Suprapubic skin (tissue), 4 donors: Measurements from ENCODE around the gene ATP1A3.

Experiments
- EP300 ChIP-seq: sonication (generic); formaldehyde crosslinking; IDR thresholded peaks from one replicate; pipeline ENCODE4 v1.6.1; 2017; ENCODE audit warnings: antibody characterized with exemption
- POLR2AphosphoS5 ChIP-seq, 3 donors: sonication (generic); formaldehyde crosslinking; IDR thresholded peaks; one replicate each; pipeline ENCODE4 v1.6.1; 2017; ENCODE audit warnings: antibody characterized with exemption in 3 of 3
- TF ChIP-seq, protein P1 (sequence below), 2 donors: fragments of 200-600 bp in 1 of 2; fragments of 450-650 bp in 1 of 2; sonication (generic) in 1 of 2; IDR thresholded peaks; one replicate each; pipeline ENCODE4 v1.5.1; 2016 to 2019; ENCODE audit warnings: antibody characterized with exemption in 2 of 2, mild to moderate bottlenecking in 1 of 2, moderate library complexity in 1 of 2

DNA sequence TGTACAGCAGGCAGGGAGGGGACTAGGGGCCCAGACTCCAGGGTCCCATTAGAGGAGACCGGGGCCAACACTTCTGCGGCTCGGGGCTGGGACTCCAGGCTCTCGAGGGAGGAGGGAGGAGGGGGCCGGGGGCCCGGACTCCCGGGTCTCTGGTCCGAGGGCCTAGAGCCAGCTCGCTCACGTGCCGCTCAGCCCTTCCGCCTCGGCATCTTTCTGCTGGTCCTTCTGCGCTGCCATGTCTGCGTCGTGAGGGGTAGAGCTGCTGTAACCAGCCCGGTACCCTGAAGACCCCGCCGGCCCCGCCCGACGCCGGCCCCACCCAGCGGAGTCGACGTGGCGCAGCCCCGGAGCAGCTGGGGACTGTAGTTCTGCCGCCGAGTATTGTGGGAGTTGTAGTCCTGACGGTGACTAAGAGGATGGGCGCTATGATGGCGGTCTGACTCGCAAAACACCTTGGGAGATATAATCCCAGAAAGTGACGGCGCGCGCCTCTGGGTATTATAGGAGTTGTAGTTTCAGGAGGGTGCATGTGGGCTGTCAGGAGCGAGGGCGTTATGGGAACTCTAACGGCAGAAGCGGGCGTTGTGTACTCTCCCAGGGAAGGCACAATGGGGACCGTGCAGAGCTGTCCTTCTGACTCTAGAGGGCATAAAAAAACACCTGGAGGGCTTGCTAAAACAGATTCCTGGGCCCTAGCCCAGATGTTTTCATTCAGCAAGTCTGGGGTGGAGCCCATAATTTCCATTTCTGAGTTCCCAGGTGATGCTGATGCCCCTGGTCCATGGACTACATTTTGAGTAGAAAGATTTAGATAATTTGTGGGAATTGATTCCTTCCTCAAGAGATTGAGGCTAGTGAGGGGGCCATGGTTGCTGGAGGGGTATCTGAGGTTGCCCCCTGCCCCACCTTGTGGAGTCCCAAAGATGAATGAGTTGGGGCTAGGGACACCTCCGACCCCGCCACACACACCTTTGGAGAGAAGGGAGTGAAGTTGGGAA is 34.7 kb downstream of the ATP1A3 start, which contains the start of gene RABAC1:
- TF ChIP-seq EP300 (no peak), POLR2AphosphoS5 (IDR thresholded peaks at IDR 0.05) (no peak)
- TF ChIP-seq, protein P1, sequence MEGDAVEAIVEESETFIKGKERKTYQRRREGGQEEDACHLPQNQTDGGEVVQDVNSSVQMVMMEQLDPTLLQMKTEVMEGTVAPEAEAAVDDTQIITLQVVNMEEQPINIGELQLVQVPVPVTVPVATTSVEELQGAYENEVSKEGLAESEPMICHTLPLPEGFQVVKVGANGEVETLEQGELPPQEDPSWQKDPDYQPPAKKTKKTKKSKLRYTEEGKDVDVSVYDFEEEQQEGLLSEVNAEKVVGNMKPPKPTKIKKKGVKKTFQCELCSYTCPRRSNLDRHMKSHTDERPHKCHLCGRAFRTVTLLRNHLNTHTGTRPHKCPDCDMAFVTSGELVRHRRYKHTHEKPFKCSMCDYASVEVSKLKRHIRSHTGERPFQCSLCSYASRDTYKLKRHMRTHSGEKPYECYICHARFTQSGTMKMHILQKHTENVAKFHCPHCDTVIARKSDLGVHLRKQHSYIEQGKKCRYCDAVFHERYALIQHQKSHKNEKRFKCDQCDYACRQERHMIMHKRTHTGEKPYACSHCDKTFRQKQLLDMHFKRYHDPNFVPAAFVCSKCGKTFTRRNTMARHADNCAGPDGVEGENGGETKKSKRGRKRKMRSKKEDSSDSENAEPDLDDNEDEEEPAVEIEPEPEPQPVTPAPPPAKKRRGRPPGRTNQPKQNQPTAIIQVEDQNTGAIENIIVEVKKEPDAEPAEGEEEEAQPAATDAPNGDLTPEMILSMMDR (IDR thresholded peaks at IDR 0.05): no peak
